ENCODE measurements around the gene TGFA.

The TGFA gene

GRCh38 chr2:70461981-70462876, 91.4 kb downstream of the TGFA start:
- no peak for FAIRE-seq

GRCh38 chr2:70461414-70461813, 92.2 kb downstream of the TGFA start:
- FAIRE-seq: no peak

- no peak for FAIRE-seq
These were observed 93.3 kb downstream of the TGFA start for GRCh38 chr2:70460333-70460732.

- no peak for FAIRE-seq
These were observed 95.0 kb downstream of the TGFA start for GRCh38 chr2:70458661-70459060.

- no peak for FAIRE-seq
These were observed 96.8 kb downstream of the TGFA start for GRCh38 chr2:70456585-70457495.

GRCh38 chr2:70454936-70455544, 98.6 kb downstream of the TGFA start:
- no peak for FAIRE-seq

GRCh38 chr2:70450641-70451250, 102.9 kb downstream of the TGFA start:
- FAIRE-seq: no peak

- FAIRE-seq: no peak
These were observed 105.6 kb downstream of the TGFA start for GRCh38 chr2:70448041-70448440.

GRCh38 chr2:70443726-70444125, 109.9 kb downstream of the TGFA start:
- FAIRE-seq: no peak

- no peak for FAIRE-seq
These were observed 110.6 kb downstream of the TGFA start for GRCh38 chr2:70443078-70443465.

- no peak for FAIRE-seq
These were observed 111.1 kb downstream of the TGFA start for GRCh38 chr2:70442301-70443077.

- FAIRE-seq: no peak
These were observed 113.0 kb downstream of the TGFA start for GRCh38 chr2:70440621-70441020.

- FAIRE-seq: no peak
These were observed 118.5 kb downstream of the TGFA start for GRCh38 chr2:70435138-70435537.

- no peak for FAIRE-seq
These were observed 120.3 kb downstream of the TGFA start for GRCh38 chr2:70433315-70433714.

GRCh38 chr2:70431716-70432347, 121.8 kb downstream of the TGFA start:
- FAIRE-seq: no peak

- no peak for FAIRE-seq
These were observed 127.3 kb downstream of the TGFA start for GRCh38 chr2:70426341-70426740.

GRCh38 chr2:70425682-70426301, 127.8 kb downstream of the TGFA start:
- no peak for FAIRE-seq

- FAIRE-seq: no peak
These were observed 132.9 kb downstream of the TGFA start for GRCh38 chr2:70420740-70421139.

- FAIRE-seq: no peak
These were observed 133.5 kb downstream of the TGFA start for GRCh38 chr2:70420143-70420542.

- FAIRE-seq: no peak
These were observed 135.1 kb downstream of the TGFA start for GRCh38 chr2:70418514-70418913.

GRCh38 chr2:70417011-70417410, 136.6 kb downstream of the TGFA start:
- FAIRE-seq: no peak

Data from colon (tissue), 2 donors.